Renal cortical epithelial cell (primary cell): ENCODE results near the gene ARL5A. TPM values are rescaled to one million over a fixed set of nuclear protein-coding genes. Genes with fewer than 3 reads are reported as not detected.

ENCODE experiments used
- DNase-seq: peaks from one replicate; pipeline ENCODE4 v3.0.0-alpha.2; 2011; ENCODE audit warnings: low read depth
- total RNA-seq: library from RNA; depleted of rRNA; stranded (reverse); fragments of >200 nt; gene quantifications from 2 replicates; pipeline ENCODE4 v1.2.3, GENCODE V29; 2014

ARL5A gene
- total RNA-seq, 1 donor from 2014 or later, result 97.2 TPM

GRCh38 chr2:151840216-151841046 is 12.2 kb upstream of the ARL5A start:
- DNase-seq, result no peak

DNA sequence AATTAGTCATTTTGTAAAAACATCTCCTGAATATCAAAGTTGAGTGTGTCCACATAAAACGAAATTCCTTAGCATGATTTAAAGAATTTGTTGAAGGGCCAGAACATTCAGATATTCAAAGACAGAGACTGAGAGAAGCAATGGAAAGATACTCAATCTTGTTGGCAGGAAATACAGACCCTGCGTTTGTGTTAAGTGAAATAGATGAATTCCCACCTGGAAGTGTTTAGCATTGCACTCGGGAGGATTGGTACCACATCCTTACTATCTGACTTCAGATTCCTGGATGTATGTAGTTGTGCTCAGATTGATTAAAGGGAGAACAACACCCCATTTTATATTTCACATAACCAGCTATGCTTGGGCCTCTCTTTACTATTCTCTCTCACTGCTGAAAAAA is 9.7 kb upstream of the ARL5A start:
- no peak for DNase-seq

GRCh38 chr2:151833984-151834383 is 5.8 kb upstream of the ARL5A start:
- DNase-seq, result no peak

GRCh38 chr2:151830961-151831360 is 2.7 kb upstream of the ARL5A start:
- DNase-seq, result no peak

DNA sequence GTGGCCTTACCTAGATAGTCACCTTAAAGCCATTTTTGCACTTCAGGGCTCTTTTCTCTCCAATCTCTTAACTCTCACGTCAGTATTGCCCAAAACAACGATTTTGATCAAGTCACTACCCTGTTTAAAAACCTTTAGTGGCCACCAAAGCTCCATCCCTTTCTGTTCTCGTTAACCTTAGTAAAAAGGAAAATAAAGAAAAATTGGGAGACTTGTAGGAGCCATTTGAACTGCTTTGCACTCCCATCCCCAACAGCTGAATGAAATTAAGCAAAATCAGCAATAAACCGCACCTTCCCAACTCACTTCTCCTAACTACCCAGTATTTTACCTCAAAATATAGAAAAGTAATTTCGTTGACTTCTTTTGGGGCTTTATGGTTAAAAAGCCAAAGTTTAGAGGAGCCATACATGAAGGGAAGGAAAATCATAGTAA is 686 bp upstream of the ARL5A start:
- no peak for DNase-seq

- DNase-seq, result peak; percentile 18
Measured at GRCh38 chr2:151827564-151828142, 568 bp downstream of the ARL5A start.

DNA sequence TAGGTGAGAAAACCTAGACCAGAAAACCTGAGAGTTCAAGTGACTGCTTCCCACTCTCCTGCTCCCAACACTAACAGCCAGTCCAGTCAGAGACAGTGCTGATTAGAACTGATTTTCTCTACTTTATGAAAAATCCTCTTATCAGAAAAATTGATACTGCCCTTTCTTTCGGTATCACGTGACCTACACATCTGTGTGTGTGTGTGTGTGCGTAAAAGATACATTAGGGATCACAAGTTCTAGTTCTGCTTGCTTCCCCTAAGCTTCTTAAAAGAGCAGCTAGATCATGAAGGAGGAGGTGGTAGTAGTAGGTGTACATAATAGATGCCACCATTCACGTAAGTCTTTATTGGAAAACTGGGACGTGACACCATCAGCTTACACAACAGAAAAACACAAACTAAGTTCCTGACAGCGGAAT is 1.5 kb downstream of the ARL5A start:
- peak; percentile 25 for DNase-seq

GRCh38 chr2:151824886-151825285 is 3.3 kb downstream of the ARL5A start:
- peak; percentile 28 for DNase-seq

DNA sequence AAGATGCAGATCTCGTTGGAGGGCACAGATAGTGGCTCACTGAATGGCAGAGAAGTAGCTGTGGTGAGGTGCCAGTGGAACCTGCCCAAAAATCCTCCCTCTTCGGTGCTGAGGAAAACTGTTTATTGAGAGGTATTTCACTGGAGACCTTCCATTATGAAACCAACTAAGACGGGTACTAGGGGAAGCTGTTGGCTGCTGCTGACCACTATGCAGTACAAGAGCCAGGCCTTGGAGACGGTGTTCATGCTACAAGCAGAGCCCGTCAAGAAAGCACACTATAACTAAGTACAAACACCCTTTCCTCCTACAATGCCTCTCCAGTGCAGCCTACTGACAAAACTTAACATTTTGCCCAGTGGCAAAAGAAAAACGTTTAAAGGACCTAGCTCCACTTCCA is 4.6 kb downstream of the ARL5A start:
- no peak for DNase-seq

DNA sequence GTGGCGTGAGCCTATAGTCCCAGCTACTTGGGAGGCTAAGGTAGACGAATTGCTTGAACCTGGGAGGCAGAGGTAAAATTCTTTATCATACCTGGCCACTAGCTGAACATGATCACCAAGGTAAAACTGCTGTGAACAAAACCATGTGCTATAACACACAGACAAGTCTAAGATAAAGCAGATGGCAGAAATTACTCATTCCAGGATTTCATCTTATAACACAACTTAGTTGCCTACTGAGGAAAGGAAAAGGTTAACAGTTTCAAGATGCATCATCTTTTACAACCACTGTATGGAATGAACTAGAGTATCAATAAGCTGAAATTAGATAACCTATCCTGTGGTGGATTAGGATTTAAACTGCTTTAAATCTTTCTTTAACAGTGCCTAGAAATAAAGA is 8.3 kb downstream of the ARL5A start:
- DNase-seq, result no peak

DNA sequence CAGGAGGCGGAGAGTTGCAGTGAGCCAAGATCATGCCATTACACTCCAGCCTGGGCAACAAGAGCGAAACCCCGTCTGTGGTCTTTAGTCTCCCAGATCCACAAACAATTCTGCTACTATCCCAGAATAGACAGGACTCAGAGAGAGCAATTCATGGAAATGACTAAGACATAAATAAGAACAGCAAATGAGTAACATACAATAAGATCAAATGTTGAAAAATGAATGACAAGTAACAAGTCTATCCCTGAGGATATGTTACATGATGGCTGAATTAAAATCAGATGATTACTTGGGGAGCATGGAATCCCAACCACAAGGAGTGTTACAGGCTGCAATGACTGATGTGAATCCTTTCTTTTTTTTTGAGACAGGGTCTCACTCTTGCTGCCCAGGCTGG is 10.3 kb downstream of the ARL5A start:
- no peak for DNase-seq

DNA sequence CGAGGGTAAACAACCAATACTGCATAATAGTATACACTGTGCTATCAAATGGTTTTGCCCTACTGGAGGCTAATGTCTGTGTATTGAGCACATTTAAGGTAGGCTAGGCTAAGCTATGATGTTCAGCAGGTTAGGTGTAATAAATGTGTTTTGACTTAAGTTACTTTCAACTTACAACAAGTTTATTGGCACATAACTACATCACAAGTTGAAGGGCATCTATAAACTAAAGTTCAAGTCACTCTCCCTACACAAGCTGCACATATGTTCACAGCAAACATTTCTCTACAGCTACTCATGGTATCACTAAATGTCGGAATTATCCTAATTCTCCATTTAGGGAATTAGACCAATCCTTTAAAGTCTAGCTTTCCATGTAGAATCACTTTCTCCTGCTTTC is 11.4 kb downstream of the ARL5A start:
- DNase-seq, result no peak

DNA sequence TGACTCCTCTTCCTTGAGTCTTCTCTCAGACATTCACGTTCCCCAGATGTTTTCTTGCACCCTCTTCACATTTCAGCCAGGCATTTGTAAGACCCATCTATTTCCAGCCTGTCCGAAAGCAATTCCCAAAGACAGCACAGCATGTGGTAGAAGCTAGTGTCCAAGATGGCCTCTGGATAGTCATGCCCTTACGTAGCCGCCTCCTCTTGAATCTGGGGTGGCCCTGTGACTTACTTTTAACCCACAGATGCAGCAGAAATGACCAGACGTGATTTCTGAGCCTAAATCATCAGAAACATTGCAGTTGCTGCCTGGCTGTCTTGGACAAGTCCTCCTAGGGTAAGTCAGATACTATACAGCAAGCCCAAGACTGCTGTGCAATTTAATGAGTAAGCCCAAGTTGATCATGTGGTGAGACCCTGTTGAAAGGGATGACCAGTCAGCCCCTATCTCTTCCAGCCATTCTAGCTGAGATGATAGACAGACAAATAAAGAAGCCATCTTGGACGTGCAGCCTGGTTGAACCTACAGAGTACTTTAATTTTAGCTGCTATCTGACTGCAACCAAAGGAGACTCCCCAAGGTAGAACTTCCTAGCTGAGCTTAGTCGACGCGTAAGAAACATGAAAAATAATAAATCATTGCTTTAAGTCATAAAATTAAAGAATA is 12.3 kb downstream of the ARL5A start:
- DNase-seq, result no peak

DNA sequence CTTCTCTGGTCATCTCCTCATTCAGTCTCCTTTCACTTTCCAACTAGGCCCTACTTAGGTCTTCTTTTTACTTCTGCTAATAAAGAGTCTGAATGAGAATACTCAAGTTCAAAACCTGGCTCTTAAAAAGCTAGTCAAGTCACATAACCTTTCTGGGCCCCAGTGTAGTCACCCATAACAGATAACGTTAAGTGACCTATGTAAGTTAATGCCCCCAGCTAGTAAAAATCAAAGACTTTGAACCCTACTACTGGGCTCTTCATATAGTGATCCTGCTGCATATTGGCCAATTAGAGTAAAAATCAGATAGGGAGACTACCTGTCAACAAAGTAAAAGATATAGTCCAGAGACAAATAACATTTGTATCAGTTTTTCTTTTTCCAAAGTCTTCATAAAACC is 17.7 kb downstream of the ARL5A start:
- no peak for DNase-seq

GRCh38 chr2:151809073-151809383 is 19.2 kb downstream of the ARL5A start:
- no peak for DNase-seq

DNA sequence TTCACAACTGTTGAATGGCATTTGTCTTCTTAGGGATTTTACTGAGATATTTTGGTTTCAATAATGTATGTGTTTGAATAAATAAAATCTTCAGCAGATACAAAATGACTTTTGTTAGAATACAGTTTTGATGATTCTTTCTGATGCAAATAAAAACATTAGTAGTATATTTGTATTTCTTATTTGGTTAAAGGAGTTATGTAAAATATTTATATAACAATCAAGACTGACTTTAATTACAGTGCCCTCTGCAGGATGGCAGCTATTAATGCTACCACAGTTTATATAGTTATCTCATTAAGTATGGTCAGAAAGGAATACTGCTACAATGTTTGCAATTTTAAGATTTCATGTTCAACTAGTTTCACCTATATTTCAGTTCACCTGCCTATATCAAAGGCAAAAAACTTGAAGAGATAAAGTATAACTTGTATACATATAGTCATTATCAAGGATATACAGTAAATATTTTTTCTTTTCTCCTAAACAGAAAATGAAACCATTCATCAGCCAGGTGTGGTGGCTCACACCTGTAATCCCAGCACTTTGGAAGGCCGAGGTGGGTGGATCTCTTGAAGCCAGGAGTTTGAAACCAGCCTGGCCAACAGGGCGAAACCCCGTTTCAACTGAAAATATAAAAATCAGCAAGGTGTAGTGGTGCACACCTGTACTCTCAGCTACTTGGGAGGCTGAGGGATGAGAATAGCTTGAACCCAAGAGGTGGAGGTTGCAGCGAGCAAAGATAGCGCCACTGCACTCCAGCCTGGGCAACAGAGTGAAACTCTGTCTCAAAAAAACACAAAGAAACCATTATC is 19.8 kb downstream of the ARL5A start:
- DNase-seq, result peak; percentile 41

DNA sequence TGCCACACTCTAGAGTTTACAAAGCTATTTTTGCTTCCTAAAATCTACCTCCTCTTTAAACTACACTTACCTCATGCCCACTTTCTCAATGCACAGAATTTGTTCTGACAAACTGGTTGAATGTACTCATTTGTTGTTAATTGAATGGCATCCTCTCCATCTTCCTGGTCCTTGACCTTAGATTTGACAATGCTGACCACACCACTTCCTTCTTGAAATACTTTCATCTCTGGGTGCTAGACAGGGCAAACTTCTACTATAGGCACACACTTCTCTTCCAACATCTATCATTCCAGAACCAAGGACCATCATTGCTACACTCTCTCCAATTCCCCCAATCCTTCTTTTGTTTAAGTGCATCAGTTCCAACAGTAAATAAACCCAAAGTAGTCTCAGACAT is 22.3 kb downstream of the ARL5A start:
- no peak for DNase-seq

GRCh38 chr2:151805343-151805742 is 22.9 kb downstream of the ARL5A start:
- no peak for DNase-seq

DNA sequence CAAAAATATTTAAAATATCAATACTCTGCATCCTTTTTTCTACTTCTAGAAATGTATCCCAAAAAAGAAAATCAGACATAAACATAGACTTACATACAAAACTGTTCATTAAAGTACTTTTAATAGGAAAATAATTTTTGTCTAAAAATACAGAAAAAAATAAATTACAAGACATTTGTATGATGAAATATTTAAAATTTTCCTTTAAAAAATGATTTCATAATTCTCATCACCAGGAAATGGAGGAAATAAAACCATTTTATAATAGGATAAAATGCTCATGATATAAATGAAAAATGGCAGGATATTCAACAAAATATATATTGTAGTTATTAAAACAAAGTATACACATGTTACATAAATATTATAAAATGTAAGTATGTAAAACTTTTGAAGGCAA is 24.4 kb downstream of the ARL5A start:
- no peak for DNase-seq

GRCh38 chr2:151802315-151802714 is 25.9 kb downstream of the ARL5A start:
- no peak for DNase-seq

DNA sequence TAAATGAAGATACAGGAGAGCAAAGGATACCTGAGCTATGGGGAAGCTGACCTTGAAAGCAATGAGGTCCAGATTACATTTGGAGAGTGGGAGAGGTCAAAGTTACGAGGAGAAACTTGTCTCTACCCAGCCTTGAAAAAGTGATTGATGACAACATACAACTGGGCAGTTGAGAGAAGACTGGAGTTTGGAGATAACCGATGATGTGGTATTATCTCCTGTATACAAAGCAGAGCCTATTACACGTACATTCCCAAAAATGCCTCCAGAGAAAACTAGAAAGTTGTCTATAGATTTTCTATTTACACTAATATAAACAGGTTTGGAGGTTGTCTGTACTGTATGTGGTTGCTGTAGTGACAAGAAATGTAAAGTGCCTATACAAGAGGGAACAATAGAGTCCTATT is 28.3 kb downstream of the ARL5A start:
- no peak for DNase-seq

DNA sequence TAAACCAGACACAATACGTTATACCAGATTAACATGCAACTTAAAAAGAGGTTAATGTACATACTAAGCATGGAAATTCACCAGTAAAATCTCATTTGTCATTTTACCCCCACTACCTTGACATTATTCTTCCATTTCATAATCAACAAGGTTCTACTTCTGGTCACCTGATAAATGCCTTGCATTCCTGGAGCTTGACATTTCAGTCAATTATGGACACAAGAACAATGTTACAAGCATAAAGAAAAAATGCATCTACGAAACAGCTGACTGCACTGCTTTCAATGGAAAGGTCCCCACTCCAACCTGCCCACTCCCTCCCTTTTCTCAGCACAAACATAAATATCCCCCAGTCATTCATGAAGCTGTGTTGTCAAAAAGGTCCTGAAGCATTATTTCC is 31.4 kb downstream of the ARL5A start:
- DNase-seq, result peak; percentile 76
